MV-4-11 (cell line): ENCODE results near the gene PLEKHM3.

Experiments
- DNase-seq: peaks from one replicate; lab custom pipeline; 2025; lab: John Stamatoyannopoulos, UW

The PLEKHM3 gene

GRCh38 chr2:208025037-208025813 lies at the start of gene PLEKHM3:
TSS of gene PLEKHM3 (minus strand) at chr2:208025527. CDS start at chr2:208001639, 23,888 bp downstream.
- DNase-seq, result peak; percentile 90

DNA sequence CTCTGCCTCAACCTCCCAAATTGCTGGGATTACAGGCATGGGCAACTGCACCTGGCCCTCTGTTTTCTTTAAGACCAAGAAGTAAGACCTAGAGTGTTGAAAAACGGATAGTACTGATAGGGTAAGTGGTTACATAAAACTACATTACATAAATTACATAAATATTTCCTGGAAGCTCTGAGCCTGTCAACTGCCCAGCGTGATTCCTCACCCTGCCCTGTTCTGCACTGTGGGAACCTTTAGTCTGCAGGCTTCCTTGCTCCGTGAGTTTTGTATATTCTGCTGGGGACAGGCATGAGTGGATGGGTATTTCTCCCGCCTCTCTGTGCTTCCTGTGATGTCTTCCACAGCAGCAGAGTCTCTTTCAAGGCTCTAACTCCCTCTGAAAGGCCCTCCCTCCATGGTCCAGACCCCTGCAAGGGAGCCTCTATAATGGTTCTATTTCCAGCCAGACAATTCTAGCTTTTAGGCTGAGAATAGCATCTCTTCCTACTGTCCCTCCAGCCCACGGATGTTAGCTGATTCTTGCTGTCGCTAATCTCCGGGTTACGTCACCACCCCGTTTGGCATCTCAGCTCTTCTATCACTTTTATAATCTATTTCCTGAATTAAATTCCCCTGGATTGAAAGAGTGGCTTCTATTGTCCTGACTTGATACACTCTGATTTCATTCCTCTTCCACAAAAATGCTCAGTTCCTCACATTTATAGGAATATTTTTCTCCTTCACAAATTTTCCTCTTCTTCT lies 49.5 kb upstream of the PLEKHM3 start:
- DNase-seq, result no peak

- peak; percentile 62 for DNase-seq
Measured at GRCh38 chr2:208072250-208072892, 47.0 kb upstream of the PLEKHM3 start.

GRCh38 chr2:208069186-208069585 lies 43.9 kb upstream of the PLEKHM3 start:
- no peak for DNase-seq

DNA sequence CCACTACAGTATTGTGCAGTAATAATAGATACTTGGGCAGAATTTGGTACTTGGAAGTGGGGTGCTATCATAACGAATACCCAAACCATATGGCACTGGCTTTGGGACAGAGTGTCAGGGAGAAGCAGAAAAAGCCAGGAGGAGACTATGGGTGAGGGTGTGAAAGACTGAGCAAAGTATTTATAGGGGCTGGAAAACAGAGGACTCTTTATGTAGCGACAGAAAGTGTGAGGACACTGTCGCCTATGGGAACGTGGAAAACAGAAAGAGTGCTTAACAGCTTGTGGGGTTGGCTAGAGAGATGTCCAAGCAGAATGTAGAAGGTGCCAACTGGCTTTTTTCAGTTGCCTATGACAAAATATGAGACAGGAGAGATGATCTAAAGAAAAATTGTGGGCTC lies 40.7 kb upstream of the PLEKHM3 start:
- DNase-seq, result no peak

- no peak for DNase-seq
Measured at GRCh38 chr2:208065476-208065875, 40.1 kb upstream of the PLEKHM3 start.

DNA sequence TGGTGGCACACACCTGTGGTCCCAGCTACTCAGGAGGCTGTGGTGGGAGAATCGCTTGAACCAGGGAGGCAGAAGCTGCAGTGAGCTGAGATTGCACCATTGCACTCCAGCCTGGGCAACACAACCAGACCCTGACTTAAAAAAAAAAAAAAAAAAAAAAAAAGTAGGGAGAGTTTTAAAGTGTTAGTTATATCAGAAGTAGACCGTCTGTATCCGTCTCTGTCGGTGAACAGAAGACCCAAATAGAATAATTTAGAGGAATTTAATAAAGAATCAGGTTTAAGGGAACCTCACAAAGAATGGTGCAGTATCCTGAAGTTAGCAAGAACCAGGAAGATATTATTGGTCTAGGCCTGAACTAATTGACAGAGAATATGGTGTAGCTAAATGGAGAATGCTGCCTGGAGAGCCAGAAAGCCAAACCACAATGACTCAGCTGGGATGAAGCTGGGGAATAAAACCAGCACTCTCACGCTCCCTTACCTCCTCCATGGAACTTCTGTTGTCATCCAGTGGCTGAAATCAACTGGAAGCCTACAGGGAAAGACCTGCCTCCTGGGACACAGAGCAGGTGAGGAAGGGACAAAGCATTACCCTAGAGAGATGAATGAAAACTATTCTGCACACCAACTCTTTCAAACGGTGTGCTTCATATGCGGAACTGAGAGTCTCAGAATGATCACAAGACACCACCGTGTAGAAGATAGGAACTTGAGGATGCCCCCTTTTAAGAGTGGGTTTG lies 39.1 kb upstream of the PLEKHM3 start:
- DNase-seq, result peak; percentile 72

GRCh38 chr2:208062961-208063360 lies 37.6 kb upstream of the PLEKHM3 start:
- no peak for DNase-seq

DNA sequence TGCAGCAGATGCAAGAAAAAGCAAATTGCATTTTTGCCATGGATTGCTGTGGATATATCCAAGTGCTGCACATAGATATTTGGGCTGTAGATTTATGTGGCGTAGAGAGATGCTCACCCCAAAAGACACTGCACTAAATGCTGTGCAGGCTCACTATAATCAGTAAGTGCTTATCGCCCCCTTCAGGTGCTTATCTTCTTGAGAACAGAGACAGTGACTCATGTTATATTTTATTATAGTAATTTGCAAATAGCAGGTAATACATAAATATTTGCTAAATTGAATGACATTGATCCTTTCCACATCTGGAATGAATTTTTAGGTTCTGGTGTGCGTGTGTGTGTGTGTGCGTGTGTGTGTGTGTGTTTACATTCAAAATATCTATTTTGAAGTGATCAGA lies 36.8 kb upstream of the PLEKHM3 start:
- DNase-seq, result peak; percentile 62

DNA sequence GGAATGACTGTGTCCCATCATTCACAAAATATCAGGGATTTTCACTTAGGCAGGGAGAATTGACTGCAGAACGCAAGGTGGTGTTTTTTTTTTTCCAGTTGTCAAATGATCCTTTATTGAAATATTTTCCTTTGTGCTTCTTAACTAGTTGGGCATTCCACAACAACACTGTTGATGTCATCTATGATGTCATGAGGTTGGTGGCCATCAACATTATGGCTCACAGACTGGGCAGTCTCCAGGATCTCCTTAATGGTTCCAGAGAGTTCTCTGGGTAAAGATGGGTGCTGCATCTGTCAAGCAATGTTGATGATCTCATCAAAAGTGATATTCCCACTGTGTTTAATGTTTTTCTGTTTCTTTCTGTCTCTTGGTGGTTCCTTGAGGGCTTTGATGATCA lies 31.8 kb upstream of the PLEKHM3 start:
- no peak for DNase-seq

DNA sequence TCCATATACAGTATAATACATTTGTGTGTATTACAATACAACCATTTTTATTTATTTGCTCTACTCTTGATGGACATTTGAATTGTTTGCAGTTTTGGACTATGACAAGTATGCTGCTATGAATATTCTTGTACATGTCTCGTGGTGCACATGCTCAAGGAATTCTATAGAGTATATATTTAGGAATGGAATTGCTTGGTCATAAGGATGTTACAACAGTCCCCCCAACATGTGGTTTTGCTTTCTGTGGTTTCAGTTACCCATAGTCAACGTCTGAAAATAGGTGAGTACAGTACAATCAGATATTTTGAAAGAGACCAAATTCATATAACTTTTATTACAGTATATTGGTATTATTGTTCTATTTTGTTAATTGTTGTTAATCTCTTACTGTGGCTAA lies 24.1 kb upstream of the PLEKHM3 start:
- peak; percentile 17 for DNase-seq

DNA sequence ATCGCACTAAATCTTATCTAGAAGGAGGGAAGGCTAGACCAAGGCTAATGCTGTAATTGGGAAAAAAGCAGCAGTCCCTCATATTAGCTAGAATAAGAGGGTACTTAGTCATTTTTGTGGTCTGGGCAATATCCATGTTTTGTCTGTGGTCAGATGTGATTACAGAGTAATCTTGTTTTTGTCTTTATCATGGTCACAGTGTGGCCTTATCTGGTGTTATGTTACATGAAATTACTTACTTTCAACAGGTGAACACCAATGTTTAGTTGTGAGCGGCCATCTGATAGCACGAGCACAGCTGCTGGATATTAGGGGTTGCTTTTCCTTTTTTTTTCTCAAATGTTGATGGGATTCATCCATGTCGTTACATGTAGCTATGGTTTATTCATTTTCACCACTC lies 23.7 kb upstream of the PLEKHM3 start:
- no peak for DNase-seq

GRCh38 chr2:208047840-208048239 lies 22.5 kb upstream of the PLEKHM3 start:
- DNase-seq, result no peak

DNA sequence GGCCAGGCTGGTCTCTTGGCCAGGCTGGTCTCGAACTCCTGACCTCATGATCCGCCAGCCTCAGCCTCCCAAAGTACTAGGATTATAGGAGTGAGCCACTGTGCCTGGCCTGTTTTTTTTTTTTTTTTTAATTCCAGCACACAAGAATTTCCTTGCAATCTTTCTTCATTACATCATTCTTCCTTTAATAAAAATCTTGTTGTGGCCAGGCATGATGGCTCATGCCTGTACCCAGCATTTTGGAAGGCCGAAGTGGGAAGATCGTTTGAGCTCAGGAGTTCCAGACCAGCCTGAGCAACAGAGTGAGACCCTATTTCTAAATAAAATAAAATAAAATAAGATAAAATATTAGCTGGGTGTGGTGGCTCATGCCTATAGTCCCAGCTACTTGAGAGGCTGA lies 21.4 kb upstream of the PLEKHM3 start:
- DNase-seq, result no peak

- DNase-seq, result no peak
Measured at GRCh38 chr2:208042450-208042849, 17.1 kb upstream of the PLEKHM3 start.

GRCh38 chr2:208042041-208042440 lies 16.7 kb upstream of the PLEKHM3 start:
- peak; percentile 12 for DNase-seq

DNA sequence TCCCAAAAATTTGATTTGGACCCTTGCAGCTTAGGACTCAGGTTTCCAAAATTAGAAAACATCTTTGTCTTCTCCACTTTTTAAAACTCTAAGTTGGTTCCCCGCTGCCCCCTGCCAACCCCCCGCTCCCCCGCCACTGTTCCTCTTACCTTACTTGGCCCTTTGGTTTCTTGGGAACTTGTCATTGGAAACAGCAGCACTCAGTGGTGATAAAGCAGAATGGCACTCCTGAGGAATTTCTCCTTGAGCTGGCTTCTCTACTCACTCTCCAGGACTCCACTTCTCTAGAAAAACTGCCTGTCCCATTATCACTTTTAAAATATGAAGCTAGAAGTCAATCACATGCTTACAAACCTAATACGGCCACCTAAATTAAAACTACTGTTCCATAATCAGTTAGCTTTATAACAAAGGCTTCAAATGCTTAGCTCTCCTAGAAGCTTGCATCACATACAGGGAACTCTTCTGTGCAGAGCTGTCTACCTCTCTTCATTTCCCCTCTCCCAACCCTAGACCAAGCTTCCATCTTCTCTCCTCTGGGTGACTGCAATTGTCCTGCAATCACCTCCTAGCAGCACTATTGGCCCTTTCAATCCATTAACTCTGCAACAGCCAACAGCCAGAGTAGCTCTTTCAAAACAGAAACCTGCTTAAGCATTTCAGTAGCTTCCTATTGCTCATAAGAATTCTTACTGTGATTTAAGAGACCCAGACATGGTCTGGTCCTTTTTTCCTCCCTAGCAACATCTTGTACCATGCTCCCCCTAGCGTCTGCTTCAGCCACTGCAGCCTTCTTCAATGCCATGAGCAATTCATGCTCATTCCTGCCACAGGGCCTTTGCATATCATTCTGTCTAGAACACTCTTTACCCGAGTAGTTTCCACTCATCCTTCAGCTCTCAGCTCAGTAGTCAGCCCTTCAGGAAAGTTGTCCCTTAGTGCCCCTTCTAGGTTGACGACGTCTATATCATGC lies 15.2 kb upstream of the PLEKHM3 start:
- DNase-seq, result peak; percentile 77

- peak; percentile 89 for DNase-seq
Measured at GRCh38 chr2:208039376-208040110, 14.2 kb upstream of the PLEKHM3 start.

GRCh38 chr2:208037564-208038487 lies 12.5 kb upstream of the PLEKHM3 start:
- DNase-seq, result no peak
